Skeletal muscle cell (primary cell): Measurements from ENCODE around the gene SLC1A2.

Experiments used
- DNase-seq: peaks from one replicate; pipeline ENCODE4 v3.0.0-alpha.2; 2010; ENCODE audit warnings: low read depth
- H3K4me3 ChIP-seq: 2 replicates; pipeline ENCODE4 v1.5.1; 2011; ENCODE audit warnings: low read depth, mild to moderate bottlenecking, control low read depth, low read length, moderate library complexity

Gene SLC1A2

GRCh38 chr11:35381709-35382322, 37.5 kb downstream of the SLC1A2 start:
- DNase-seq = no peak
- no peak overlapping the region for H3K4me3 ChIP-seq

DNA sequence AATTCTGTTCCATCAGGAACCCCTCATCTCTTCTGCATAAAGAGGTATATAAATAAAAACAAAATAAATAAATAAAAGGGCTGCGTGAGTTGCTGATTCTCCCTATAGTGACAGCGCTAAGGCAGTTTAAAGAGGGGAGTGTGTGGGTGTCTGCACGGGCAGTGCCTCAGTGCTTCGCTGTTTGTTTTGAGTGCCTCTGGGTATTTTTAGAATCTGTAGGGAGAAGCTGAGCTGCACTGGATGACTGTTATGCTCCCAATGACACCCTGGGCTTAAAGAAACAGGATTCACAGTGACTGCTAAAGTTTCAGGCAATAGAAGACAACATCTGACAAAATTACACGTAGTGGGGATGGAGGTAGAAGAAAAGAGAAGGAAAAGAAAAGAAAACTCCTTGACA, 38.8 kb downstream of the SLC1A2 start:
- H3K4me3 ChIP-seq = no peak overlapping the region
- DNase-seq = no peak

DNA sequence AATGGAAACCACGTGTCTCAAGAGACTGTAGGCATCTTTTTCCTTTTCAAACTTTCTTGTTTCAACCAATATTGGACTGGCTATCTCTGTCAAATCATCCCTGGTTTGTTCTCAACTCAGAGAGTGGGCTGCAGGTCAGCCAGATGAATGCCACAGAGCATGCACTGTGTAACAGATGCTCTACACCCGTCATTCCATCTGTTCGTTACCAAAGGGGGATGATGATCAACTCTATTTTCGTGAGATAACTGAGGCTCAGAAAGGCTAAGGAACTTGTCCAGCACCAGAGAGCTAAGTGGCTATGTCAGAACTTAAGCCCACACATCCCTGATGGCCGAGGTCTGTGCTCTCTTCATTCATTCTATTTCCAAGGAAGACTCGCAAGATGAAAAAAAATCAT, 42.1 kb downstream of the SLC1A2 start:
- DNase-seq = no peak
- H3K4me3 ChIP-seq = no peak overlapping the region

- no peak overlapping the region for H3K4me3 ChIP-seq
- DNase-seq = no peak
Observed at GRCh38 chr11:35376613-35377012, 42.7 kb downstream of the SLC1A2 start.

DNA sequence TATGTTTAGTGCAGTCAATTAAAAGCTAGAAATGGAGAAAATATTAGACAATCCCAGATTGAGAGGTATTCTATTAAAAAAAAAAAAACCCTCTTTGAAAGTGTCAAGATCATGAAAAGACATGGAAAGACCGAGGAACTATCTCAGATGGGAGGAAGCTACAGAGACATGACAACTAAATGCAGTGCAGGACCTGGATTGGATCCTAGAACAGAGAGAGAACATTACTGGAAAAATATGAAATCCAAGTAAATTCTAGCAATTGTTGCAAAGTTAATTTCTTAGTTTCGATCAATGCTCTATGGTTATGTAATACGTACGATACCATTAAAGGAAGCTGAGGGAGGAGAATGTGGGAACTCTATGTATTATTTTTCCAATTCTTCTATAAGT, 43.2 kb downstream of the SLC1A2 start:
- no peak overlapping the region for H3K4me3 ChIP-seq
- no peak for DNase-seq

GRCh38 chr11:35375332-35376117, 43.8 kb downstream of the SLC1A2 start:
- no peak overlapping the region for H3K4me3 ChIP-seq
- no peak for DNase-seq

- no peak overlapping the region for H3K4me3 ChIP-seq
- no peak for DNase-seq
Observed at GRCh38 chr11:35373284-35373933, 45.9 kb downstream of the SLC1A2 start.

- DNase-seq = no peak
- H3K4me3 ChIP-seq = no peak overlapping the region
Observed at GRCh38 chr11:35372565-35373283, 46.6 kb downstream of the SLC1A2 start.

DNA sequence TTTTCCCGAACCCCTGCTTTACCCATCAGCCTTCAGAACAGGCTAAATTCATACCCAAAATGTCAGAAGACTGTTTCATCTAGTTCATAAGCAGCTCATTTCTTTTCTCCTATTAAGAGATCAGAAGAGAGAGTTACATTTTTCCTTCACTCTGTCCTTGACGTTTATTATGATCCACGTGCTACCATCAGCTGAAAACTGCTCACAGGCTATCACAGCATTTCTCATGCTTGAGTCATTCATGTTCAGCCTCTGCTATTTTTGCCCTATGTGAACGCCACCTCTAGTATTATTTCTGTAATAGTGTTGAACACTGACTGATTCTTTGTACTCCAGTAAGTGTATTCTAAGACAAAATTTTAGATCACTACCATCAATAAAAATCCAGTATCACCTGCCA, 51.9 kb downstream of the SLC1A2 start:
- DNase-seq = peak; percentile 48
- no peak overlapping the region for H3K4me3 ChIP-seq

- H3K4me3 ChIP-seq = no peak overlapping the region
- no peak for DNase-seq
Observed at GRCh38 chr11:35366798-35367197, 52.6 kb downstream of the SLC1A2 start.

GRCh38 chr11:35365961-35366360, 53.4 kb downstream of the SLC1A2 start:
- DNase-seq = peak; percentile 23
- H3K4me3 ChIP-seq = no peak overlapping the region

DNA sequence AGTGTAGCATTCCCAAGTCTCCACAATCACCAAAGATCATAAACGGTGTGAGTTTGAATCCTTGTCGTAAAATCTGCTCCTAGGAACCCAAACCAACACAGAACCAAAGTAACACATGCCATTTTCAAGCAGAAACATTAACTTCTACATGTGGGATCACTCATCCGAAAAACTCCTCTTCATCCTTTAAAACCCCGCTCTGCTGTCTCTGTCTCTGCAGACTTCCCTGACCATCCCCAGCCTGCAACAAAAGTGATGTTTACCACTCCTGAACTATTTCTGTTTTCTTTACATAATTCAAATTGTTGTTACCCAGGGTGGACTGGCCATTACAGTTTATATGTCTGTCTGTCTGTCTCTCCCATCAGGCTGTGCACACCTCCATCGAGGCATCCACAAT, 54.0 kb downstream of the SLC1A2 start:
- DNase-seq = no peak
- H3K4me3 ChIP-seq = no peak overlapping the region

DNA sequence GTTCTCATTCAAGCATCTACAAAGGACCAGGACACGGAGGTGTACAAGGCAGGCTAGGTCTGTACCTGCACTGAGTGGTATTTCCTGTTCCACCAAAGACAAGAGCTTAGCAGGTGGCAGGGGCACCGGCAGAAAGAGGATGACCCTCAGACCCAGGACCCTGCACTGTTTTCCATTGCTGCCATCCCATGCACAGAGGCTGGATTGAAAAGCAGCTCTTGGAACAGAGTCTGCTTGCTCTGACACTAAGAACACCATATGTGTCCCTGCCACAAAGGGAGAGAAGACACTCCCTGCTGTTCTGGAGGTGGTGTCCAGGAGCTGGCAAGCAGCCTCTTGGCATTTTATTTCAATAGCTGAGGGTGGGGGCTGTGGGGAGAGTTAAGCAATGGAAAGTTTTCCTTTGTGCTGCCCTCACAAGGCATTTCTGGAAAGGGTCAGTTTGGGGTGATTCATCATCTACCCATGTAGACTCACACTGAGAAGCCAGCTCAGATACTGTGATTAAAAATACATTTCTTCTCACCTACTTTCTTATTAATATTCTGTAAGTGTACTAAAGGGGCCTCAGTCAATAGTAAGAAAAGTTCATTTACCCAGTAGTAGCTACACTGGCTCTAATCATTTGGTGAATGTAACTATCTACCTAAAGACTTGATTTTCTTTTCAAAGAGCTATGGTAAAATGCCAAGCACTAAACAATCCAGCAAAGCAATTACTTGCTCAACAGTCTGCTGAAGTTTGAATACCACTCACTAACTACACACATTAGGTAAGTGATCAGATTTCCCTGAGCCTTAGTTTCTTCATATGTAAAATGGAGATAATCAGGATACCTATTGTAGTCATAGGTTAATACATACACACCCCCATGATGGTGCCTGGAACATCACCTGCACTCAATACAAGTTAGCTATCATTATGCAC, 55.2 kb downstream of the SLC1A2 start:
- H3K4me3 ChIP-seq = no peak overlapping the region
- DNase-seq = peak; percentile 76

GRCh38 chr11:35363246-35363801, 56.0 kb downstream of the SLC1A2 start:
- no peak for DNase-seq
- H3K4me3 ChIP-seq = no peak overlapping the region

- DNase-seq = no peak
- H3K4me3 ChIP-seq = no peak overlapping the region
Observed at GRCh38 chr11:35362521-35362980, 56.8 kb downstream of the SLC1A2 start.

DNA sequence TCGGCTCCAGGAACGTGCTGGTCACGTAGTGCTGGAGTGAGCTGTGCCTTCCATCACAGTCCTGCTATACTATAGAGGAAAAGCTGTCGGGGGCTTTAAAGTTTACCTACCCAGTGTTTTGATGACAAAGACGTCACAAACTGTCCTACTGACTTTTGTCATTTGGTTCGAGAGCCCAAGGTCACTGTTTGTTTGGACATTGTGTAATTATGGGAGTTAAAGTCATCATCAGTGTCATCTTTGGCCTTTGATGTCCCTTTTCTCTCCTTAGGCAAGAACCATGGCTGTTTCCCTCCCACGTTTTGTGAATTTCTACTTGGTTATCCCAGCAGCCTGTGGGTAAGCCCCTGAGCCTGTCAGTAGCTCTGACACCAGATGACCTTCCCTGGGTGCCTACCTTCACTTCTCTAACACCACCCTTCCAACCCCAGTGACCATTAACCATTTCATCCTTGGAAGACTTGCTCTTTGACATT, 59.3 kb downstream of the SLC1A2 start:
- H3K4me3 ChIP-seq = no peak overlapping the region
- DNase-seq = no peak

GRCh38 chr11:35359321-35360054, 59.9 kb downstream of the SLC1A2 start:
- no peak overlapping the region for H3K4me3 ChIP-seq
- no peak for DNase-seq

GRCh38 chr11:35358391-35358790, 61.0 kb downstream of the SLC1A2 start:
- DNase-seq = no peak
- H3K4me3 ChIP-seq = no peak overlapping the region
